ENCODE data around the gene ZDHHC24.

Gene ZDHHC24

DNA sequence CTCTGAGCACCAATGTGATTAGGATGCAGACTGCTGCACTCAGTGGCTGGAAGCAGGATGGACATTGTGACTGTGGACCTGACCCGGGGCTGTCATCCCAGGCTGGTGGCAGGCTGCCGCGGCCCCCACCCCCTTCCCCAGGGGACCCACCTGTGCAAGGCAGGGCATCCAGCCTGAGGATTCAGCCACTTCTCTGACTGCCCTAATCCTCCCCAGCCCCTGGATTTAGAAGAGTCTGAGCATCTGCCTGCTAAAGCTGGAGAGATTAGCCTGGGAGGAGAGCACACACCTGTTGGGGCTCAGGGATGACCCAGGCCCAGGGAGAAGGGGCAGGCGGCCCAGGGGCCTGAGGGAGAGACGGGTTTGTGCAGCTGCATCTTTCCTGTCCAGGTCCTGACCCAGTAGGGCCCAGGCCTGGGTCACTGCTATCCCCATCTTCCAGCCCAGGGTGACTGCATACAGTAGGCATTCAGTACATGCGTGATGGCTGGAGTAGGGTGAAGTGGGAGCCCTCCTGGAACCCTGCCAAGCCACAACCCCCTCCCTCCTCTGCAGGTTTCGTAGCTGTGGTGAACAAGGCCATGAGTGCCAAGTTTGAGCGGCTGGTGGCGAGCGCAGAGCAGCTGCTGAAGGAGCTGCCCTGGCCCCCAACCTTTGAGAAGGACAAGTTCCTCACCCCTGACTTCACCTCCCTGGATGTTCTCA is 53.5 kb downstream of the ZDHHC24 start:
- Histone ChIP-seq H3K9me3 (ENCODE audit: insufficient read depth, low read depth, low read length) (no peaks in the 10 kb centered on the region), H4K20me1 (ENCODE audit: insufficient read depth, low read length, poor library complexity, severe bottlenecking) (no peaks in the 10 kb centered on the region), H3K36me3 (ENCODE audit: insufficient read depth, low read length) (peaks cover 22% of the 10 kb centered on the region; the same call in 1 of the 2 replicates), H3K27me3 (ENCODE audit: insufficient read depth, low read length, poor library complexity, severe bottlenecking) (no peaks in the 10 kb centered on the region), H3K4me1 (ENCODE audit: insufficient read depth, low read length, poor library complexity, severe bottlenecking) (no peaks in the 10 kb centered on the region), H3K9ac (ENCODE audit: low read depth, low read length, poor library complexity, severe bottlenecking) (no peak overlapping the region), H3K79me2 (ENCODE audit: insufficient read depth, low read length) (no peaks in the 10 kb centered on the region), H3K4me3 (ENCODE audit: low read length, poor library complexity, severe bottlenecking) (no peak overlapping the region), H3F3A (ENCODE audit: low read depth) (no peaks in the 10 kb centered on the region), H2AFZ (ENCODE audit: low read length) (no peak overlapping the region), H3K9me2 (replicated peaks; ENCODE audit: low read depth, low read length) (no peaks in the 10 kb centered on the region), H3K4me2 (ENCODE audit: low read depth, low read length, poor library complexity, severe bottlenecking) (no peak overlapping the region)
- TF ChIP-seq EZH2phosphoT487 (IDR thresholded peaks at IDR 0.05; ENCODE audit: borderline replicate concordance): no peak
- TF ChIP-seq, protein P1, sequence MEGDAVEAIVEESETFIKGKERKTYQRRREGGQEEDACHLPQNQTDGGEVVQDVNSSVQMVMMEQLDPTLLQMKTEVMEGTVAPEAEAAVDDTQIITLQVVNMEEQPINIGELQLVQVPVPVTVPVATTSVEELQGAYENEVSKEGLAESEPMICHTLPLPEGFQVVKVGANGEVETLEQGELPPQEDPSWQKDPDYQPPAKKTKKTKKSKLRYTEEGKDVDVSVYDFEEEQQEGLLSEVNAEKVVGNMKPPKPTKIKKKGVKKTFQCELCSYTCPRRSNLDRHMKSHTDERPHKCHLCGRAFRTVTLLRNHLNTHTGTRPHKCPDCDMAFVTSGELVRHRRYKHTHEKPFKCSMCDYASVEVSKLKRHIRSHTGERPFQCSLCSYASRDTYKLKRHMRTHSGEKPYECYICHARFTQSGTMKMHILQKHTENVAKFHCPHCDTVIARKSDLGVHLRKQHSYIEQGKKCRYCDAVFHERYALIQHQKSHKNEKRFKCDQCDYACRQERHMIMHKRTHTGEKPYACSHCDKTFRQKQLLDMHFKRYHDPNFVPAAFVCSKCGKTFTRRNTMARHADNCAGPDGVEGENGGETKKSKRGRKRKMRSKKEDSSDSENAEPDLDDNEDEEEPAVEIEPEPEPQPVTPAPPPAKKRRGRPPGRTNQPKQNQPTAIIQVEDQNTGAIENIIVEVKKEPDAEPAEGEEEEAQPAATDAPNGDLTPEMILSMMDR (conservative IDR thresholded peaks at IDR 0.05; ENCODE audit: low read length): no peak

DNA sequence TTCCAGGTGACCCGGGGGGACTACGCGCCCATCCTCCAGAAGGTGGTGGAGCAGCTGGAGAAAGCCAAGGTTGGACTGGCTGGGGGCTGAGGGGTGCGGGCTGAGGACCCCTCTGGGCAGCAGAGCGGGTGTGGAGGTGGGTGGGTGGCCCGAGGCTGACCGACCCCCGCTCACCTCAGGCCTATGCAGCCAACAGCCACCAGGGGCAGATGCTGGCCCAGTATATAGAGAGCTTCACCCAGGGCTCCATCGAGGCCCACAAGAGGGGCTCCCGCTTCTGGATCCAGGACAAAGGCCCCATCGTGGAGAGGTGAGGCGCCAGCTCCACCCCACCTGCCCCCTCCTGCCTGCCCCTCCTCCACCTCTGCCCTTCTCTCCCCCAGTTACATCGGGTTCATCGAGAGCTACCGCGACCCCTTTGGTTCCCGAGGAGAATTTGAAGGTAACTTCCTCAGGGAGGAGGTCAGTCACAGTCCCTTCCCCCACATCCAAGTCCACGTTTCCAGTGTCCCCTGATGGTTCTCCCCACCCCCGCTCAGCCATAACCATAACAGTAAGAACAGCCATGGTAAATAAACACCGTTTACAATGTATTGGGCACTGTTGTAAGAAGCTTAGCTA is 54.4 kb downstream of the ZDHHC24 start:
- Histone ChIP-seq H3K4me1 (ENCODE audit: insufficient read depth, low read length, poor library complexity, severe bottlenecking) (no peaks in the 10 kb centered on the region), H3K9me2 (replicated peaks; ENCODE audit: low read depth, low read length) (no peaks in the 10 kb centered on the region), H2AFZ (ENCODE audit: low read length) (no peak overlapping the region), H3K9ac (ENCODE audit: low read depth, low read length, poor library complexity, severe bottlenecking) (no peak overlapping the region), H3K4me3 (ENCODE audit: low read length, poor library complexity, severe bottlenecking) (no peak overlapping the region), H3K4me2 (ENCODE audit: low read depth, low read length, poor library complexity, severe bottlenecking) (no peak overlapping the region), H3K27me3 (ENCODE audit: insufficient read depth, low read length, poor library complexity, severe bottlenecking) (no peaks in the 10 kb centered on the region), H3K9me3 (ENCODE audit: insufficient read depth, low read depth, low read length) (no peaks in the 10 kb centered on the region), H3K36me3 (ENCODE audit: insufficient read depth, low read length) (peaks cover 23% of the 10 kb centered on the region; the same call in 1 of the 2 replicates), H3F3A (ENCODE audit: low read depth) (no peaks in the 10 kb centered on the region), H4K20me1 (ENCODE audit: insufficient read depth, low read length, poor library complexity, severe bottlenecking) (no peaks in the 10 kb centered on the region), H3K79me2 (ENCODE audit: insufficient read depth, low read length) (no peaks in the 10 kb centered on the region)
- TF ChIP-seq EZH2phosphoT487 (IDR thresholded peaks at IDR 0.05; ENCODE audit: borderline replicate concordance): no peak
- TF ChIP-seq, protein P1 (conservative IDR thresholded peaks at IDR 0.05; ENCODE audit: low read length): peak; percentile 46

DNA sequence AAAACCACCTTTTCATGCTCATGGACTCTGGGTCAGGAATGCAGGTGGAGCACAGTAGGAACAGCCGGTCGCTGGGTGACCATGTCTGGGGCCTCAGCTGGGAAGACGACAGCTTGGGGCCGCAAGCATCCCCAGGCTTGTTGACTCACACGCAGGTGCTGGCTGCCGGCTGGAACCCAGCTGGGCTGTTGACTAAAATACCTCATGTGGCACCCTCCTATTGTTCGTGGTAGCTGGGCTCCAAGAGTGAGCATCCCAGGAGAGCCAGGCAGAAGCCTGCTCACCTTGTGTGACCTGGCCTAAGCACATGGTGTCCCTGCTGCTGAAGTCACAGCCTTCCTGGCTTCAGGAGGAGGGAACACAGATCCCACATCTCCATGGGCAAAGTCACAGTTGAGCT is 56.2 kb downstream of the ZDHHC24 start:
- Histone ChIP-seq H2AFZ (ENCODE audit: low read length) (no peak overlapping the region), H4K20me1 (ENCODE audit: insufficient read depth, low read length, poor library complexity, severe bottlenecking) (no peaks in the 10 kb centered on the region), H3K27me3 (ENCODE audit: insufficient read depth, low read length, poor library complexity, severe bottlenecking) (no peaks in the 10 kb centered on the region), H3K9me3 (ENCODE audit: insufficient read depth, low read depth, low read length) (no peaks in the 10 kb centered on the region), H3K9me2 (replicated peaks; ENCODE audit: low read depth, low read length) (no peaks in the 10 kb centered on the region), H3K9ac (ENCODE audit: low read depth, low read length, poor library complexity, severe bottlenecking) (no peak overlapping the region), H3K79me2 (ENCODE audit: insufficient read depth, low read length) (no peaks in the 10 kb centered on the region), H3K4me1 (ENCODE audit: insufficient read depth, low read length, poor library complexity, severe bottlenecking) (no peaks in the 10 kb centered on the region), H3K4me3 (ENCODE audit: low read length, poor library complexity, severe bottlenecking) (no peak overlapping the region), H3F3A (ENCODE audit: low read depth) (no peaks in the 10 kb centered on the region), H3K4me2 (ENCODE audit: low read depth, low read length, poor library complexity, severe bottlenecking) (no peak overlapping the region), H3K36me3 (ENCODE audit: insufficient read depth, low read length) (peaks cover 23% of the 10 kb centered on the region; the same call in 1 of the 2 replicates)
- TF ChIP-seq, protein P1 (conservative IDR thresholded peaks at IDR 0.05; ENCODE audit: low read length): no peak
- TF ChIP-seq EZH2phosphoT487 (IDR thresholded peaks at IDR 0.05; ENCODE audit: borderline replicate concordance): no peak

Measured in Loucy (cell line).